ENCODE results near the gene NMT2. TPM values are rescaled to one million over a fixed set of nuclear protein-coding genes. Genes with fewer than 3 reads are reported as not detected.

The NMT2 gene
- total RNA-seq, 1 experiment from 2014 or later: 26.1 TPM

DNA sequence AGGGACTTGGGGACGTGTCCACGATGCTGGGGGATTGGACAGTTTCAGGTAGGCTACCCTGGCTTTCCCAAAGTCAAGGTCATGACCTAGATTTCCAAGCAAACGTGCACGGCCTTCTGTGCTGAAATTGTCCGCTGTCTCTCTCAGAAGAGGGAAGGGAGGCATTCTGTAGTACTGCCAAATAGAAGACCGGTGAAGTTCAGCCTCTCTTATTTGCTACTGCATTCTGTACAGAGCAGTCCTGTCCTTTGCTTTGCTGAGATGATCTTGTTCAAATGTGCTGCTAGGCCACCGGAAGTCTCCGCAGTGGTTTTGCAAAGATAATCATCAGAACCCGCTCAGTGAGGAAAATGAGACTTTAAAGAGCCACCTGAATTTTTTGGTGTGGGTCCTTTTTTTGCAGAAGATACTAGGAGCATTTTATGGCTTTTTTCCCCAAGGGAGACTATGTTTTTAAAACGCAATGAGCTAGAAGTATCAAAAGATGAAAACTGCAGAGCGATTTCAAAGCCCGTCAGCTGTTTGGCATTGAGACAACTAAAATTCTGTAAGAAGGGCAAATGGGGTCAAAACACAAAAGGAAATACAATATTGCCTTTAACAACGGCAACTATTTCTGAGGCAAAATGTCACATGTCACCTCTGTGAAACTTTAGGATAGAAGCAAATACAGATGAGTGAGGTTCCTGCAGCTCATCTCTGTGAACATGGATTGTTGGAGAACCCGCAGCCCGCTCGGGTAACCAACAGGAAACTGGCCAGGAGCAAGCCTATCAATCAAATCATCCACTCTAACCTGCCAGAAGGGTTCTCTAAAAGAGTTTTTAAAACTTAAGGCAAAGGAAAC is 1.3 kb upstream of the NMT2 start:
- no peak overlapping the region for H2AFZ ChIP-seq (ENCODE audit: low read depth, low read length, poor library complexity, severe bottlenecking)
- H3K36me3 ChIP-seq (ENCODE audit: control insufficient read depth in 1 of 2, insufficient read depth in 2 of 2, low read length in 2 of 2): no peaks in the 10 kb centered on the region
- ChIA-PET RAD21 (ENCODE audit: low non-redundant PET in 1 of 2, low total read pairs in 2 of 2, uncharacterized antibody in 2 of 2, unreplicated experiment in 2 of 2) (no interaction called here), POLR2A (interaction anchor here (1.5 to 2.0 kb wide), 2 partner anchors 27 to 292 kb away, joined by 3 to 4 read pairs; partner anchors contain the start of gene SUV39H2), CTCF (no interaction called here)
- H3K4me3 ChIP-seq (replicated peaks in 1 of 2; ENCODE audit: low read depth in 1 of 2, low read length in 2 of 2): no peak overlapping the region
- TF ChIP-seq RAD21 (IDR thresholded peaks at IDR 0.05; ENCODE audit: low read depth) (no peak), TCF7L2 (IDR thresholded peaks at IDR 0.05; ENCODE audit: borderline replicate concordance, extremely low read depth, insufficient read depth, insufficient read length) (no peak)
- no peak overlapping the region for H3K27ac ChIP-seq (ENCODE audit: low read depth, low read length)
- ATAC-seq: no peak
- H3K79me2 ChIP-seq (ENCODE audit: insufficient read depth, low read length): peaks cover 32% of the 10 kb centered on the region
- BruUV-seq (replicated peaks): no TSS peak
- DNase-seq (ENCODE audit: low read depth, low spot score): no peak
- H3K9me3 ChIP-seq (ENCODE audit: control insufficient read depth in 1 of 2, insufficient read depth in 1 of 2, low read depth in 1 of 2, low read length in 2 of 2): no peaks in the 10 kb centered on the region
- H3K9me2 ChIP-seq (ENCODE audit: insufficient read depth): no peaks in the 10 kb centered on the region
- no peaks in the 10 kb centered on the region for H4K20me1 ChIP-seq (ENCODE audit: insufficient read depth)
- H3K4me1 ChIP-seq (ENCODE audit: control insufficient read depth in 1 of 2, insufficient read depth in 2 of 2, low read length in 2 of 2): peaks cover 18 to 22% of the 10 kb centered on the region in 2 experiments
- peak overlapping the region; percentile 29 for H3K9ac ChIP-seq (ENCODE audit: low read length)
- H3K4me2 ChIP-seq (ENCODE audit: low read length): peak overlapping the region; percentile 66
- intact Hi-C loops (cut with micrococcal nuclease): loop anchor here (5.0 kb wide), 3 partner anchors 33 to 217 kb away; partner anchors contain the start of genes DCLRE1C and FAM171A1
- H3K27me3 ChIP-seq (ENCODE audit: insufficient read depth, low read length): no peaks in the 10 kb centered on the region

DNA sequence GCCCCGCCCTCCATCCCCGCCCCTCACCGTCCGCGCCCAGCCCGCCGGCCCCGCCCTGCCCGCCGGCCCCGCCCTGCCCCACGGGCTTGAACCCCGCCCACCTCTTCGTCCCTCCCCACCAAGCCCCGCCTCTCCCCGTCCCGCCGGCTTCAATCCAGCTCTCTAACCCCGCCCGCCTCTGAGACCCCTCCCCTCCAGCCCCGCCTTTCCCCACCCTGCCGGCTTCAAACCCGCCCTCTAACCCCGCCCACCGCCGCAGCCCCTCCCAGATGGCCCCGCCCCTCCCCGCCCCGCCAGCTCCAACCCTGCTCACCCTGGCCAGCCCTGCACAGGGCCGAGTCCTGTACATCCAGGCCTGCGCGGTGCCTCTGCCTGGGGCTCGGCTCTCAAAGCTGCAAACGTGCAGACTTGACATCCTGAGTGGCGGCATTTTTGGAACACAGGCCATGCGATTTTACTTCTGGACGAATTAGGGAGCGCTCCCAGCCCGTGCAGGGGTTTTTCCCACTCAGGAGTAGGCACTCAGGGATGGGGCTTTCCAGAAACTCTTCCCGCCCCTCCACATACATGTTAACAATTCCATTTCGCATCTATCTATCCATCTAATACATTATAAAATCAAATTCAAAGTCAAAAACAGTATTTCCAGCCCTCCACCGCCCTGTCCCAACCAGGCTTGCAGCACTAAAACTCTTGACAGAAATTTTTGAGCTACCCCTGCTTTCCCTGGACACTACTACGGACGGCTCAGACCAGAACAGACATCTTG is 477 bp upstream of the NMT2 start:
- no peaks in the 10 kb centered on the region for H3K36me3 ChIP-seq (ENCODE audit: control insufficient read depth in 1 of 2, insufficient read depth in 2 of 2, low read length in 2 of 2)
- ChIA-PET POLR2A (interaction anchor here (0.7 to 2.0 kb wide), 10 partner anchors 11 to 291 kb away, joined by 3 to 5 read pairs (median 4); partner anchors contain the start of gene SUV39H2), RAD21 (ENCODE audit: low non-redundant PET in 1 of 2, low total read pairs in 2 of 2, uncharacterized antibody in 2 of 2, unreplicated experiment in 2 of 2) (interaction anchor here in 1 of 2 experiments (0.6 kb wide), 1 partner anchor 1575 kb away, joined by 3 read pairs; no protein-coding TSS in a partner anchor), CTCF (interaction anchor here (0.6 to 2.1 kb wide), 9 partner anchors 8 to 1604 kb away, joined by 3 to 7 read pairs (median 3); no protein-coding TSS in a partner anchor)
- H3K4me2 ChIP-seq (ENCODE audit: low read length): peak overlapping the region; percentile 66
- TF ChIP-seq YY1 (IDR thresholded peaks at IDR 0.05; ENCODE audit: extremely low read depth, insufficient replicate concordance, low read depth, low read length) (no peak), CEBPB (IDR thresholded peaks at IDR 0.05; ENCODE audit: low read depth) (no peak), EZH2 (IDR thresholded peaks at IDR 0.05) (no peak), POLR2AphosphoS5 (IDR thresholded peaks at IDR 0.05; ENCODE audit: low read depth, low read length) (peak; percentile 49), SP1 (IDR thresholded peaks at IDR 0.05; ENCODE audit: low read depth) (peak; percentile 24; the same call in 1 of the 2 replicates)
- TF ChIP-seq, protein P1, sequence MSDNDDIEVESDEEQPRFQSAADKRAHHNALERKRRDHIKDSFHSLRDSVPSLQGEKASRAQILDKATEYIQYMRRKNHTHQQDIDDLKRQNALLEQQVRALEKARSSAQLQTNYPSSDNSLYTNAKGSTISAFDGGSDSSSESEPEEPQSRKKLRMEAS (IDR thresholded peaks at IDR 0.05): no peak
- TF ChIP-seq, protein P2, sequence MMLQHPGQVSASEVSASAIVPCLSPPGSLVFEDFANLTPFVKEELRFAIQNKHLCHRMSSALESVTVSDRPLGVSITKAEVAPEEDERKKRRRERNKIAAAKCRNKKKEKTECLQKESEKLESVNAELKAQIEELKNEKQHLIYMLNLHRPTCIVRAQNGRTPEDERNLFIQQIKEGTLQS (IDR thresholded peaks at IDR 0.05): no peak
- peaks cover 40% of the 10 kb centered on the region for H3K79me2 ChIP-seq (ENCODE audit: insufficient read depth, low read length)
- no peaks in the 10 kb centered on the region for H4K20me1 ChIP-seq (ENCODE audit: insufficient read depth)
- no peaks in the 10 kb centered on the region for H3K27me3 ChIP-seq (ENCODE audit: insufficient read depth, low read length)
- no peaks in the 10 kb centered on the region for H3K9me3 ChIP-seq (ENCODE audit: control insufficient read depth in 1 of 2, insufficient read depth in 1 of 2, low read depth in 1 of 2, low read length in 2 of 2)
- no peak overlapping the region; the same call in 1 of the 2 replicates for H3K27ac ChIP-seq (ENCODE audit: low read depth, low read length)
- no TSS peak for BruUV-seq (replicated peaks)
- peak; percentile 69 for ATAC-seq
- H3K4me1 ChIP-seq (ENCODE audit: control insufficient read depth in 1 of 2, insufficient read depth in 2 of 2, low read length in 2 of 2): peaks cover 18 to 22% of the 10 kb centered on the region in 2 experiments
- peak overlapping the region; percentile 29 for H3K9ac ChIP-seq (ENCODE audit: low read length)
- peak overlapping the region; percentile 4 to 34; a peak in 1 of 4 replicates for H3K4me3 ChIP-seq (replicated peaks in 1 of 2; ENCODE audit: low read depth in 1 of 2, low read length in 2 of 2)
- no peaks in the 10 kb centered on the region for H3K9me2 ChIP-seq (ENCODE audit: insufficient read depth)
- peak; percentile 92 for DNase-seq (ENCODE audit: low read depth, low spot score)
- no peak overlapping the region for H2AFZ ChIP-seq (ENCODE audit: low read depth, low read length, poor library complexity, severe bottlenecking)
- intact Hi-C loops (cut with micrococcal nuclease): loop anchor here (5.0 kb wide), 3 partner anchors 33 to 217 kb away; partner anchors contain the start of genes DCLRE1C and FAM171A1
